ENCODE measurements around the gene AWAT2. TPM values are rescaled to one million over a fixed set of nuclear protein-coding genes. Genes with fewer than 3 reads are reported as not detected.

Gene AWAT2
- total RNA-seq, 1 donor from 2014 or later, result not detected

DNA sequence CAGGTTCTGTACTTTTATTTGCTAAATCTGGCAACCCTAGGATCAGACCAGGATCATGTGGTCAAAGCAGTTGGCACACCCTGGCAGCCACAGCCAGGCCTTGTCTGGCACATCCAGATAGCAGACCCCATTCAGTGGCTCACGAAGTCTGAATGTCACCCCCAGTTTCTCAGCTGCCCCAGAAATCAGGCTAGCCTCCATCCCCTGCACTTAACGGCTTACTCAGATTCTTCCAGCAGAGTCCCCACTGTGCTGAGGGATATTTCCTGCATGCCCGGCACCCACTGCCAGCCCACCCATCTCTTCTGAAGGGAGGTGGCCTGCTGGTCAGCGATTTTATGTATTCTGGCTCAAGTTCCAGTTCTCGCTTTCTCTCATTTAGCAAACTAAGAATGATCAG, 4.7 kb upstream of the AWAT2 start:
- no peak overlapping the region for H3K4me3 Mint-ChIP-seq (ENCODE audit: low read depth)
- H3K27ac Mint-ChIP-seq, result no peak overlapping the region
- no peaks in the 10 kb centered on the region for H3K4me1 Mint-ChIP-seq (ENCODE audit: low read depth)
- H3K36me3 Mint-ChIP-seq (ENCODE audit: low read depth), result no peaks in the 10 kb centered on the region
- DNase-seq (ENCODE audit: low spot score), result no peak
- intact Hi-C loops (cut with micrococcal nuclease), result no loop called here
- no peaks in the 10 kb centered on the region for H3K9me3 Mint-ChIP-seq
- H3K27me3 Mint-ChIP-seq (ENCODE audit: low read depth), result peaks cover 2% of the 10 kb centered on the region

DNA sequence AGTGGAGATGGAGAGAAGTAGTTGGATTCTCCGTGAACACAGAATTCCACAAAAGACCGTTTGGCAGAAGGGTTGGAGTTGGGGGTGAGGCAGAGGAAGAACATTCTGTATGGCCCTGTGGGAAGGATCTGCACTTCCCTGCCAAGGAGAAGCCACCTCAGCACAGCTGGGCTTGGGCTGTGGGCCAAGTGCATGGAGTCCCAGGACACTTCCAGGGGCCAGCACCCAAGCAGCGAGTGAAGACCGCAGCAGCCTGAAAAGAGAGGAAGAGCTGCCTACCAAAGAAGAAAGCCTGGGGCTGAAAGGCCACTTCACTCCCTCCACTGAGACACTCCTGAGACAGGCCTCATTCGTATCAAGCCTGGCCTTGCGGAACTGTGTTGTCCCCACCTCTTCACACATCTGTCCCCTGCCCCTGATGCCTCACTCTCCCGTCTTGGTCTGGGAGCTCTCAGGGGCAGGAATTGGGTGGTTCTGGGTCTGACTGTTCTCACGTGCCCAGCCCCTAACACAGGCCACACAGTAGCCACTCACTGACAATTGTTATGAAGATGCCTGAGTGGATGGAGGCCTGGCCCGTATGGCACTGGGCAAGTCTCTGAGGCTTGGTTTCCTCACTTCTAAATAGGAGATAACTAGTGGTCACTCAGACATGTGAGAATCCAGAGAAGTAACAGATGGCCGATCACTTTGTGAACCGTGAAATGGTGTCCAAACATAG, 3.3 kb upstream of the AWAT2 start:
- intact Hi-C loops (cut with micrococcal nuclease), result no loop called here
- Mint-ChIP-seq H3K9me3 (no peaks in the 10 kb centered on the region), H3K4me3 (ENCODE audit: low read depth) (no peak overlapping the region), H3K27ac (no peak overlapping the region), H3K36me3 (ENCODE audit: low read depth) (no peaks in the 10 kb centered on the region), H3K4me1 (ENCODE audit: low read depth) (no peaks in the 10 kb centered on the region), H3K27me3 (ENCODE audit: low read depth) (no peaks in the 10 kb centered on the region)
- no peak for DNase-seq (ENCODE audit: low spot score)

DNA sequence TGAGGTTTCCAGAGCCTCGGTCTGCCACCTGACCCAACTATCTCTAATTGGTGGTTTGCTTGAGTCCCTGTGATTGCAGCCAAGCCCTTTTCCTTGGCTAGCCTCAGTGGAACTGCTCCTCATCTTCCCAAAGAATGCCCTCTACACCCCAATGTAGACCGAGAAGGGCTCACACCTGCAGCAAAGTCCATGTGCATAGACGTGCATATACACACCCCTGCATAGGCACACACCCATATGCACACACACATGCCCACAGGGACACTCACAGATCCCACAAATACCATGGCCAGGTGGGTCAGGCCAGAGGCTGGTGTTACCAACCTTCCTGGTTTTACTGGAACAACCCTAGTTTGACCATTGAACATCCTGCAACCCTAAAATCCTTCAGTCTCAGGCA, 332 bp downstream of the AWAT2 start:
- no peak overlapping the region for H3K27ac Mint-ChIP-seq
- no peak overlapping the region for H3K4me3 Mint-ChIP-seq (ENCODE audit: low read depth)
- no peaks in the 10 kb centered on the region for H3K36me3 Mint-ChIP-seq (ENCODE audit: low read depth)
- H3K4me1 Mint-ChIP-seq (ENCODE audit: low read depth), result no peaks in the 10 kb centered on the region
- DNase-seq (ENCODE audit: low spot score), result no peak
- H3K9me3 Mint-ChIP-seq, result no peaks in the 10 kb centered on the region
- intact Hi-C loops (cut with micrococcal nuclease), result no loop called here
- no peaks in the 10 kb centered on the region for H3K27me3 Mint-ChIP-seq (ENCODE audit: low read depth)

DNA sequence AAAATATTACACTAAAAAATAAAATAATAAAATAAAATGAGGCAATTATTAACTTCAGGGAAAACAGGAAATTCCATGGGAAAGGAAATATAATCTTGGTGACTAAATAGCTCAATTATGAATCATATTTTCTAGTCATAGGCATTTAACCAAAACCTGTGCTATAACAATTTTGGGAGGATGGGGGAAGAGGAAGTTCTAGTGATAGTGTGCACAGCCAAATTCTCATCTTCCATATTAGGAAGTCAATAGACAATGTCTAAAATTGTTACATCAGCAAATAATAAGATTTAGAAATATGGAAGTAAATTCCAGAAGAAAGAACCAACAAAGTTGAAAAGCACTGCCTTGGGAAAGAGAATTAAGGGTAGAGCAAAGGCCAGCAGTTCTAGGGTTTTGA, 2.8 kb downstream of the AWAT2 start:
- Mint-ChIP-seq H3K27ac (no peak overlapping the region), H3K27me3 (ENCODE audit: low read depth) (no peaks in the 10 kb centered on the region), H3K4me3 (ENCODE audit: low read depth) (no peak overlapping the region), H3K4me1 (ENCODE audit: low read depth) (no peaks in the 10 kb centered on the region), H3K36me3 (ENCODE audit: low read depth) (no peaks in the 10 kb centered on the region), H3K9me3 (no peaks in the 10 kb centered on the region)
- intact Hi-C loops (cut with micrococcal nuclease), result no loop called here
- DNase-seq (ENCODE audit: low spot score), result no peak

DNA sequence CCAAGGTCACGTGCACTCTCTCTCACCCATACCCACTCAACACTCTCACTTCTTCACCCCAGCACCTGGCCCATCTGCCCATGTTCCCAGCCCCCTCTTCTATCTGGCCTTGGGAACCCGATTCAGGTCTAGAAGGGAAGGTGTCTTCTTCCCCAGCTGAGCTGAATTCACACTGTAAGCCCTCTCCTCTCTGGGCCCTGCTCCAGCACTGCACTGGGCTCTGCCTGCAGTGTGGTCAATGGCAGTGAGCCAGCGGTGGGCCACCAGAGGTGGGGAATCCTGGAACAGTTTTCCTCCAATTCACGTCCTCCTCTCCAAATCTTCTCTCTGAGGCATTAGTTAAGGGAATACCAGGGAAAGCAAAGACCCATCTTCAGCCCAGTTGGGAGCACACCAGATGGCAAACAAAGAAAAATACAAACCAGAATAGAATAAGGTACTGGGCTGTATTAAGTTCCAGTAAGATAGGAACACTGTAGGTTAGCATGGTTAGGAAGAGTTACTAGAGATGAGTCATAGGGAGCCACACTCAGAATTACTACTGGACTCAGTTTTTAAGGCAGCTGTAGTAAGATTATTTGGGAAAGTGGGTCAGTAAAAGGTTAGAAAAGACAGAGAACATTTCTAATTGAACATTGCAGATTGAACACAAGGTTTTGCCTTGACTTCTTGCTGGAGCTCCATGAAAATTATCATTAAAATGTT, 5.0 kb downstream of the AWAT2 start:
- H3K36me3 Mint-ChIP-seq (ENCODE audit: low read depth), result no peaks in the 10 kb centered on the region
- no peak for DNase-seq (ENCODE audit: low spot score)
- H3K9me3 Mint-ChIP-seq, result no peaks in the 10 kb centered on the region
- H3K4me1 Mint-ChIP-seq (ENCODE audit: low read depth), result no peaks in the 10 kb centered on the region
- H3K4me3 Mint-ChIP-seq (ENCODE audit: low read depth), result no peak overlapping the region
- H3K27ac Mint-ChIP-seq, result no peak overlapping the region
- intact Hi-C loops (cut with micrococcal nuclease), result no loop called here
- H3K27me3 Mint-ChIP-seq (ENCODE audit: low read depth), result no peaks in the 10 kb centered on the region

DNA sequence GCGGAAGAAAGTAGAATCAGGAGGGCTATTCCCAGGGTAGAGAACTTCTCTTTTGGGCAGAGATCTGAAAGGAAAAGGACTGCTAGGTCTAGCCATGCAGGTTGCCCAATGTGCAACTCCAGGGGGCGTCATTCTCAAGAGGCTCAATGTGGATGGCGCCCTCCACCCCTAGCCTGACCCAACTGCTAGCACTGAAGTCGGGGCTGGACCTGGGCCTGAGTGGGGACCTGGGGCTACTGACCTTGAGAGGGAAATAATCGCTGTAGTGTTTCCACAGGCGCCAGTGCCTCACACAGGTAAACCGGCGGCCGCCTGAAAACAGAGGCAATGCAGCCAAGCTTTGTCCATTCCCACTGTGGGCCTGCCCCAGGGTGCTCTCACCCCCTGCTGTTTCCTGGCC, 6.1 kb downstream of the AWAT2 start:
- Mint-ChIP-seq H3K36me3 (ENCODE audit: low read depth) (no peaks in the 10 kb centered on the region), H3K4me1 (ENCODE audit: low read depth) (no peaks in the 10 kb centered on the region), H3K9me3 (no peaks in the 10 kb centered on the region), H3K27ac (no peak overlapping the region), H3K4me3 (ENCODE audit: low read depth) (no peak overlapping the region), H3K27me3 (ENCODE audit: low read depth) (no peaks in the 10 kb centered on the region)
- intact Hi-C loops (cut with micrococcal nuclease), result no loop called here
- no peak for DNase-seq (ENCODE audit: low spot score)

DNA sequence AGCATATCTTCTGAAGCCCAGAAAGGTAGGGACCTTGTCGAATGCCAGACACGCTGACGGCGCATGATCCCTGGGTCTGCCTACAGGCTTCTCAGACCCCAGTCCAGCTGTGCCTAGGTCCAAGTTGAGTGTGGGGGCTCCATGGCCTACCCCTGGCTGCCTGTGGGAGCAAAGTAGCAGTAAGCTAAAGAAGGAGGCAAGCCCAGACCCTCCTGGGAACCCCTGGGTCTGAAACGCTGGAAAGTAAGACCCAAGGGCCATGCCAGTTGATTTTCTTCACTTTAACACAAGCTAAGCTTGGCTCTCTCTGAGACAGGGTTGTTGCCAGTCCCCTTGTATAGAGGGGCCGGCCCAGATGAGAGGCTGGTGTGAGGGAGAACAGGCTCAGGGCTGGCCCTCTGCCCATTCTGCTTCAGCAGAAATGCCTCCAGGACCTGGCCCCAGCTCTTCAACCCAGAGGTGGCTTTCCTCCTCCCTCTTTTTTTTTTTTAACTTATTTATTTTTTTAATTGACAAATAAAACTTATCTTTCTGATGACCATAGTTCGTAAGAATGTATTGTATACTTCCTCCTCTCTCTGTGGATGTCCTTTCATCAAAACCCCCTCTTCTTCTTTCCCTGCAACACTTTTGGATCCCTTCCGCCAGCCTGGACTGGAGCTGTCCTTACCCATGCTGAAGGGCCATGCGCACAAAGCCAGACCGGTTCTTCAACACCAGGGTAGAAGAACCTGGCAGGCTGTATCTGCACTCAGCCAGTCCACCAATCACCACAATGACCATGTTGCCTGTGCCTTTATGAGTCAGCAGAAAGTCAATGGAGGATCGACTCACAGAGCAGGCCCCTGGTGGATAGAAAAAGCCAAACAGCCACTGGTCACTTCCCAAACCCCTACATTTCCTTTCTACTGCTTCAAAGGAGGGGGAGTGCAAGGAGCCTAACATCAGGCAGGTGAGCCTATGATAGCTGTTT, 7.1 kb downstream of the AWAT2 start:
- Mint-ChIP-seq H3K4me1 (ENCODE audit: low read depth) (no peaks in the 10 kb centered on the region), H3K27me3 (ENCODE audit: low read depth) (no peaks in the 10 kb centered on the region), H3K27ac (no peak overlapping the region), H3K36me3 (ENCODE audit: low read depth) (no peaks in the 10 kb centered on the region), H3K4me3 (ENCODE audit: low read depth) (no peak overlapping the region), H3K9me3 (no peaks in the 10 kb centered on the region)
- no peak for DNase-seq (ENCODE audit: low spot score)
- intact Hi-C loops (cut with micrococcal nuclease), result no loop called here

DNA sequence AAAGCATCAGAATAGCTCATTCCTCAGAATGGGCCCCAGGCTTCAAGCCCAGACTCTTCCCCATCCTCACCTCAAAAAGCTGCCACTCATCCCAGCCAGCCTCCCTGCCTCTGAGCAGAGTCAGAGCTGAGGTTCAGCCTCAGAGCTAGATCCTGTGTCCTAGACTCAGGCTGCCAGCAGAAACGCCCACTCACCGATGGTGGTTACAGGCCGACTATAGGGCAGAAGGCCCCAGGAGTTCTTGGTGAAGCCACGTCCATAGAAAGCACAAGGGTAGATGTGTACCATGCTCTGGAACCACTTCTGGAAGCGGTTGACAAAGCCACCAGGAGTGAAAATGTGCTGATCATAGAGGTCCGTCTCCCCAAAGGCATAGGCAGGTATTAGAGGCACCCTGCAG, 7.7 kb downstream of the AWAT2 start:
- no peak for DNase-seq (ENCODE audit: low spot score)
- Mint-ChIP-seq H3K27me3 (ENCODE audit: low read depth) (no peaks in the 10 kb centered on the region), H3K36me3 (ENCODE audit: low read depth) (no peaks in the 10 kb centered on the region), H3K9me3 (no peaks in the 10 kb centered on the region), H3K4me3 (ENCODE audit: low read depth) (no peak overlapping the region), H3K27ac (no peak overlapping the region), H3K4me1 (ENCODE audit: low read depth) (no peaks in the 10 kb centered on the region)
- intact Hi-C loops (cut with micrococcal nuclease), result no loop called here

DNA sequence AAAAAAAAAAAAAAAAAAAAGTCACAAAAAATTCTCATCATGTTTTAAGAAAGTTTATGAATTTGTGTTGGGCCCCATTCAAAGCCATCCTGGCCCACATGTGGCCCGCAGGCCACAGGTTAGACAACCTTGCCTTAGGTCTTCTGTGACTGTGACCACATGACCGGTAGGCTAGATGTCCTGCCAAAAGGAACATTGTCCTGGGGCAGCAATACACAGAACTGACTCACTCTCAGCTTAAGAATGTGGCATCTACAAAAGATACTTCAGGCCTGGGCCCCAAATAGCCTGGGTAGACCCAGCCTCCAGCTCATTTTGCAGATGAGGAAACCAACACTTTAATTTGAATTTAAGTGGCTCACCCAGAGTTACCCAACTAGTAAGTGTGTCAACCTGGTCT, 10.0 kb downstream of the AWAT2 start:
- H3K4me1 Mint-ChIP-seq (ENCODE audit: low read depth), result no peaks in the 10 kb centered on the region
- no peak overlapping the region for H3K4me3 Mint-ChIP-seq (ENCODE audit: low read depth)
- no peaks in the 10 kb centered on the region for H3K9me3 Mint-ChIP-seq
- no peaks in the 10 kb centered on the region for H3K27me3 Mint-ChIP-seq (ENCODE audit: low read depth)
- no peaks in the 10 kb centered on the region for H3K36me3 Mint-ChIP-seq (ENCODE audit: low read depth)
- no peak overlapping the region for H3K27ac Mint-ChIP-seq
- no peak for DNase-seq (ENCODE audit: low spot score)
- intact Hi-C loops (cut with micrococcal nuclease), result no loop called here

DNA sequence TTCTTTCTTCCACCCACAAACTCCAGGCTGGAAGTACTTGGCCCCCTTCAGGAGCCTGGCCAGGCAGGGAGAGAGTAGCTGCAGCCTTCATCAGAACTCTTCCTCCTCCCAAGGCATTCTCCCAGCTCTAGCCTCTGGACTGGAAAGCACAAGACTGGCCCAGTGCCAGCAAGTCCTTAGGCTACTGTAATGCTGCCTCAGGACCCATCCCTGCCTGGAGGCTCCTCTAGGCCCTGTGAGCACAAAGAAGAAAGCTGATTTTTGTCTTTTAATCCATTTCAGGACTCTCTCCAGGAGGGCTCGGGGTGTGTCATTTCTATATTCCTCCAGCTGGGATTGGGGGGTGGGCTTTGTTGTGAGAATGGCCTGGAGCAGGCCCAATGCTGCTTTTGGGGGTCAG, 10.8 kb downstream of the AWAT2 start:
- Mint-ChIP-seq H3K27ac (no peak overlapping the region), H3K4me1 (ENCODE audit: low read depth) (no peaks in the 10 kb centered on the region), H3K4me3 (ENCODE audit: low read depth) (no peak overlapping the region), H3K36me3 (ENCODE audit: low read depth) (no peaks in the 10 kb centered on the region), H3K27me3 (ENCODE audit: low read depth) (no peaks in the 10 kb centered on the region), H3K9me3 (no peaks in the 10 kb centered on the region)
- intact Hi-C loops (cut with micrococcal nuclease), result no loop called here
- no peak for DNase-seq (ENCODE audit: low spot score)

DNA sequence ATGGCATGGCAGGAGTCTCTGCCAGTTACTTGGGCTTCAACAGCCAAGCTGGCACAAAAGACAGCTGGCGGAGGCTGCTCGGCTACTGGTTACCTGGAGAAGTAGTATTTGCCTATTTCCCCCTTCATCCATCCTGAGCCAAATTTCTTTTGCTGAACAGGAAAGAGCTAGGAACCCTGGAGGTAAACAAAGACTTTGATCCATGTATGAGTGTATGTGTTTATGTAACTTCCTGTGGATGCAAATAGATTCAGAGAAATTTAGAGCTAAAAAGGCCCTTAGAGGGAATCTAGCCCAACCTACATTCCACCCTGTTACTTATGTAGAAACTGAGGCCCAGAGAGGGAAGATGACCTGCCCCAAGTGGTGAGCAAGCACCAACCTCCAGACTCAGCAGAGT, 11.2 kb downstream of the AWAT2 start:
- Mint-ChIP-seq H3K4me1 (ENCODE audit: low read depth) (no peaks in the 10 kb centered on the region), H3K36me3 (ENCODE audit: low read depth) (no peaks in the 10 kb centered on the region), H3K9me3 (no peaks in the 10 kb centered on the region), H3K4me3 (ENCODE audit: low read depth) (no peak overlapping the region), H3K27me3 (ENCODE audit: low read depth) (no peaks in the 10 kb centered on the region), H3K27ac (no peak overlapping the region)
- no peak for DNase-seq (ENCODE audit: low spot score)
- intact Hi-C loops (cut with micrococcal nuclease), result no loop called here

DNA sequence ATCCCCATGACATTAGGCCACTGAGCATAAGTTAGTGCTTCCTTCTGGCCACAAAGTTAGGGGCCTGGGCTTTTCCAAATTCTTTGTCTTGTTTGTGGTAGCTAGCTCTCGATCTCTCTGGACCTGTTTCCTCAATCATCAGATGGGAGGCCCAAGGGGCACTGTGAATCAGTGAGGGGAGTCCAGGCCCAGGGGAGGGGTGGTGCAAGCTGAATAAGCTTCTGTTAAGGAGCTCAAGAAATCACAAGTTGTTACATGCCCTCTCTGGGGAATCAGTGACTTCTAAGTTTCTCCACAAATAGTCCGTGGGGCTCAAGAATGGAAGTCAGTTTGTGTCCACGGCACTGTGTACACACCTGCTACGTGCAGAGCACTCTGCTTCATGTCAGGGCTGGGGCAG, 15.1 kb downstream of the AWAT2 start:
- H3K27ac Mint-ChIP-seq, result no peak overlapping the region
- H3K36me3 Mint-ChIP-seq (ENCODE audit: low read depth), result no peaks in the 10 kb centered on the region
- H3K4me1 Mint-ChIP-seq (ENCODE audit: low read depth), result peaks cover 2% of the 10 kb centered on the region
- intact Hi-C loops (cut with micrococcal nuclease), result loop anchor here (5.0 kb wide), 1 partner anchor 63 kb away; no protein-coding TSS in a partner anchor
- H3K27me3 Mint-ChIP-seq (ENCODE audit: low read depth), result no peaks in the 10 kb centered on the region
- no peak overlapping the region for H3K4me3 Mint-ChIP-seq (ENCODE audit: low read depth)
- H3K9me3 Mint-ChIP-seq, result no peaks in the 10 kb centered on the region
- no peak for DNase-seq (ENCODE audit: low spot score)
